Panc1 (cell line): ENCODE data around the gene ABCC11. TPM values are rescaled to one million over a fixed set of nuclear protein-coding genes. Genes with fewer than 3 reads are reported as not detected.
A peak's percentile ranks its signal among the peaks of the same experiment; 100 is the strongest.

ENCODE experiments used
- ATAC-seq: fragments of 200-7000 bp; cut with Tn5 transposase; 2 replicates; pipeline ENCODE4 v1.9.1; 2020; ENCODE audit warnings: mild to moderate bottlenecking, moderate library complexity
- BruUV-seq: library from RNA; stranded (reverse); fragments of 400-500 nt; replicated peaks from 2 replicates; lab custom pipeline; 2021; lab: Mats Ljungman, UMichigan
- CTCF ChIA-PET: fragments of 300-600 bp; sonication (Branson Sonifier 250); formaldehyde crosslinking; loops from one replicate; lab custom pipeline; 2022; ENCODE audit warnings: antibody characterized with exemption; lab: Charles Lee
- POLR2A ChIA-PET: fragments of 300-600 bp; sonication (Branson Sonifier 250); formaldehyde crosslinking; loops from one replicate; lab custom pipeline; 2022; ENCODE audit warnings: antibody characterized with exemption; lab: Charles Lee
- DNase-seq: peaks from one replicate; pipeline ENCODE4 v3.0.0-alpha.2; 2010; ENCODE audit warnings: low read depth, low spot score
- H3K27ac ChIP-seq: 2 replicates; pipeline ENCODE4 v1.5.1; 2011; ENCODE audit warnings: mild to moderate bottlenecking, low read length, inconsistent platforms
- H3K27me3 ChIP-seq: fragments of 200-500 bp; sonication (Bioruptor generic); 2 replicates; pipeline ENCODE4 v1.6.0; 2014; ENCODE audit warnings: low read length, inconsistent platforms; ENCODE audit not compliant: control insufficient read depth, insufficient read depth
- H3K36me3 ChIP-seq: fragments of 200-500 bp; sonication (Bioruptor generic); 2 replicates; pipeline ENCODE4 v1.5.1; 2014; ENCODE audit warnings: inconsistent platforms, mild to moderate bottlenecking, low read length, moderate library complexity; ENCODE audit not compliant: control insufficient read depth, insufficient read depth
- H3K4me1 ChIP-seq: 2 replicates; pipeline ENCODE4 v1.5.1; 2011; ENCODE audit warnings: inconsistent platforms, mild to moderate bottlenecking, low read length, moderate library complexity; ENCODE audit not compliant: control insufficient read depth, insufficient read depth
- H3K4me3 ChIP-seq, 2 experiments: 2 replicates each; pipeline ENCODE4 v1.5.1; 2011 to 2012; ENCODE audit warnings: low read depth in 2 of 2, low read length in 2 of 2, mild to moderate bottlenecking in 2 of 2, inconsistent platforms in 1 of 2, moderate library complexity in 1 of 2
- H3K9me3 ChIP-seq: fragments of 200-500 bp; sonication (Bioruptor generic); 2 replicates; pipeline ENCODE4 v1.5.1; 2014; ENCODE audit warnings: low read depth, mild to moderate bottlenecking, inconsistent platforms, low read length, moderate library complexity; ENCODE audit not compliant: control insufficient read depth, insufficient read depth
- POLR2AphosphoS5 ChIP-seq: IDR thresholded peaks from 2 replicates; pipeline ENCODE4 v1.6.1; 2012; ENCODE audit warnings: mild to moderate bottlenecking, low read depth, low read length, moderate library complexity
- REST ChIP-seq, 2 experiments: IDR thresholded peaks; 2 replicates each; pipeline ENCODE4 v1.6.1; 2011 to 2012; ENCODE audit warnings: low read depth in 2 of 2, control low read depth in 1 of 2, low read length in 1 of 2, mild to moderate bottlenecking in 1 of 2, moderate library complexity in 1 of 2; ENCODE audit not compliant: insufficient read depth in 1 of 2
- SIN3A ChIP-seq: IDR thresholded peaks from 2 replicates; pipeline ENCODE4 v1.6.1; 2012; ENCODE audit warnings: low read depth, mild to moderate bottlenecking, low read length, moderate library complexity, borderline replicate concordance; ENCODE audit not compliant: insufficient read depth
- TCF7L2 ChIP-seq: IDR thresholded peaks from 2 replicates; pipeline ENCODE4 v1.6.1; 2011; ENCODE audit warnings: mild to moderate bottlenecking, low read depth, low read length, inconsistent platforms
- in situ Hi-C: cut with HindIII; loops from 2 replicates; pipeline ENCODE4 v1.10.0; 2016; ENCODE audit warnings: low sequenced_read_pairs, low pct_unique_long_range_greater_than_20kb
- intact Hi-C: fragments of 100-400 bp; cut with micrococcal nuclease; formaldehyde crosslinking; loops from one replicate; pipeline ENCODE4 v1.10.0; 2022; ENCODE audit not compliant: unreplicated experiment
- total RNA-seq: library from RNA; stranded (reverse); gene quantifications from one replicate; pipeline ENCODE4 v1.2.1, GENCODE V29; 2021; ENCODE audit not compliant: unreplicated experiment
- TF ChIP-seq, protein P1 (sequence below): fragments of 450-650 bp; IDR thresholded peaks from 2 replicates; pipeline ENCODE4 v1.5.1; 2017; ENCODE audit warnings: mild to moderate bottlenecking

Gene ABCC11
- total RNA-seq, 1 experiment from 2014 or later = not detected

DNA sequence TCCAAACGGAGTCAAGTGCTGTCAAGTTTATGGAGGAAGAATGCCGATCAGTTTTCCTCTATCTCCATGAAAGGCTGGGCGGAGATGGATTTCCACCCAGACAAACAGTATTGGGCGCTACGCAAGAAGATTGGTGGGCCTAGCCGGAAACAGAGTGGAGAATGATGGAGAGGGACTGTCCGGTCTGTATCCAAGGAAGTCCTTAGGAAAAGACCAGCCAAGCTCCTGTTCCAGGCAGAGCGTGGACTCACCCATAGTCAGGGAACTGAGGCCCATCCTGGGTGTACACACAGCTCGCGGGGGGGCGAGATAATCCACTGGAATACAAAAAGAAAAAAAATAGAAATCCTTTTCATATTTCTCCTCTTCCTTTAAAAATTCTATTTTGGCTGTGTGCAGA is 90.0 kb downstream of the ABCC11 start:
- Histone ChIP-seq H3K4me3 (no peak overlapping the region), H3K36me3 (no peaks in the 10 kb centered on the region), H3K4me1 (peaks cover 2% of the 10 kb centered on the region; the same call in 1 of the 2 replicates), H3K27ac (peak overlapping the region; percentile 61; the same call in 1 of the 2 replicates), H3K27me3 (no peaks in the 10 kb centered on the region), H3K9me3 (no peaks in the 10 kb centered on the region)
- ChIA-PET POLR2A (no interaction called here), CTCF (no interaction called here)
- ATAC-seq (no peak), DNase-seq (no peak)
- intact Hi-C loops = loop anchor here (10.0 kb wide), 1 partner anchor 1113 kb away; no protein-coding TSS in a partner anchor
- in situ Hi-C loops = no loop called here
- no peak for TF ChIP-seq TCF7L2
- TF ChIP-seq SIN3A = no peak
- no peak for TF ChIP-seq POLR2AphosphoS5
- TF ChIP-seq, protein P1, sequence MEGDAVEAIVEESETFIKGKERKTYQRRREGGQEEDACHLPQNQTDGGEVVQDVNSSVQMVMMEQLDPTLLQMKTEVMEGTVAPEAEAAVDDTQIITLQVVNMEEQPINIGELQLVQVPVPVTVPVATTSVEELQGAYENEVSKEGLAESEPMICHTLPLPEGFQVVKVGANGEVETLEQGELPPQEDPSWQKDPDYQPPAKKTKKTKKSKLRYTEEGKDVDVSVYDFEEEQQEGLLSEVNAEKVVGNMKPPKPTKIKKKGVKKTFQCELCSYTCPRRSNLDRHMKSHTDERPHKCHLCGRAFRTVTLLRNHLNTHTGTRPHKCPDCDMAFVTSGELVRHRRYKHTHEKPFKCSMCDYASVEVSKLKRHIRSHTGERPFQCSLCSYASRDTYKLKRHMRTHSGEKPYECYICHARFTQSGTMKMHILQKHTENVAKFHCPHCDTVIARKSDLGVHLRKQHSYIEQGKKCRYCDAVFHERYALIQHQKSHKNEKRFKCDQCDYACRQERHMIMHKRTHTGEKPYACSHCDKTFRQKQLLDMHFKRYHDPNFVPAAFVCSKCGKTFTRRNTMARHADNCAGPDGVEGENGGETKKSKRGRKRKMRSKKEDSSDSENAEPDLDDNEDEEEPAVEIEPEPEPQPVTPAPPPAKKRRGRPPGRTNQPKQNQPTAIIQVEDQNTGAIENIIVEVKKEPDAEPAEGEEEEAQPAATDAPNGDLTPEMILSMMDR = no peak
- TF ChIP-seq REST (IDR thresholded peaks at IDR 0.05; ENCODE audit: insufficient read depth in 1 of 2, low read depth in 2 of 2, low read length in 1 of 2) = no peak
- BruUV-seq = no TSS peak

GRCh38 chr16:48156790-48157209 is 90.5 kb downstream of the ABCC11 start:
- BruUV-seq = no TSS peak
- CTCF ChIA-PET = no interaction called here
- H3K4me1 ChIP-seq = peaks cover 2% of the 10 kb centered on the region; the same call in 1 of the 2 replicates
- DNase-seq (no peak), ATAC-seq (peak; percentile 84)
- no peaks in the 10 kb centered on the region for H3K27me3 ChIP-seq
- intact Hi-C loops (loop anchor here (10.0 kb wide), 1 partner anchor 1112 kb away; no protein-coding TSS in a partner anchor), in situ Hi-C loops (no loop called here)
- no peaks in the 10 kb centered on the region for H3K36me3 ChIP-seq
- no peak for TF ChIP-seq REST (IDR thresholded peaks at IDR 0.05; ENCODE audit: insufficient read depth in 1 of 2, low read depth in 2 of 2, low read length in 1 of 2)
- TF ChIP-seq, protein P1 = peak; percentile 91
- no peak overlapping the region for H3K4me3 ChIP-seq
- peak overlapping the region; percentile 61; the same call in 1 of the 2 replicates for H3K27ac ChIP-seq
- POLR2A ChIA-PET = no interaction called here
- H3K9me3 ChIP-seq = no peaks in the 10 kb centered on the region
